Mammary epithelial cell (primary cell): ENCODE results near the gene SPDYC.

Source experiments
- EZH2 ChIP-seq: IDR thresholded peaks from 2 replicates; pipeline ENCODE4 v1.6.1; 2012; ENCODE audit warnings: low read length, inconsistent platforms, borderline replicate concordance
- TF ChIP-seq, protein P1 (sequence below), 2 donors: IDR thresholded peaks in 1 of 2; conservative IDR thresholded peaks in 1 of 2; 2 replicates each; pipeline ENCODE4 v1.5.1; 2011 to 2012; ENCODE audit warnings: inconsistent platforms in 2 of 2, low read length in 2 of 2, mild to moderate bottlenecking in 2 of 2, control low read depth in 1 of 2, low read depth in 1 of 2; ENCODE audit not compliant: insufficient read depth in 1 of 2; ENCODE audit errors: extremely low read depth in 1 of 2

DNA sequence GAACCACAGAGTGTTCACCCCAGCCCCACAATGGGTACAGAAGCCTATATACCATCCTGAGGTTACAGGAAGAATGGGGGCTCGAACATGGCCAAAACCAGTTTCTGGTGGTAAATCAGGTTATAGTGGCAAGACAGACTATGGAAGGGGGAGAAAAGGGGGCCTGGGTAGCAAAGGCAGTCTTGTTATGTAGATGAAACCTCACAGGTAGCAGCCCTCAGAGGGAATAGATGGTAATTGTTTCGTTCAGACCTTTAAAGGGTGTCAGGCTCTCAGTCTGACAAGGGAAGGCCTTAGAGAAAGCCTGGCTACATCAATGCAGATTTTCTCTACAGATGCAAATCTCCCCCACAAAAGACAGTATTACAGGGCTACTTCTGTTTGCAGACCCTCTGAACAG lies 15.1 kb downstream of the SPDYC start:
- TF ChIP-seq, protein P1, sequence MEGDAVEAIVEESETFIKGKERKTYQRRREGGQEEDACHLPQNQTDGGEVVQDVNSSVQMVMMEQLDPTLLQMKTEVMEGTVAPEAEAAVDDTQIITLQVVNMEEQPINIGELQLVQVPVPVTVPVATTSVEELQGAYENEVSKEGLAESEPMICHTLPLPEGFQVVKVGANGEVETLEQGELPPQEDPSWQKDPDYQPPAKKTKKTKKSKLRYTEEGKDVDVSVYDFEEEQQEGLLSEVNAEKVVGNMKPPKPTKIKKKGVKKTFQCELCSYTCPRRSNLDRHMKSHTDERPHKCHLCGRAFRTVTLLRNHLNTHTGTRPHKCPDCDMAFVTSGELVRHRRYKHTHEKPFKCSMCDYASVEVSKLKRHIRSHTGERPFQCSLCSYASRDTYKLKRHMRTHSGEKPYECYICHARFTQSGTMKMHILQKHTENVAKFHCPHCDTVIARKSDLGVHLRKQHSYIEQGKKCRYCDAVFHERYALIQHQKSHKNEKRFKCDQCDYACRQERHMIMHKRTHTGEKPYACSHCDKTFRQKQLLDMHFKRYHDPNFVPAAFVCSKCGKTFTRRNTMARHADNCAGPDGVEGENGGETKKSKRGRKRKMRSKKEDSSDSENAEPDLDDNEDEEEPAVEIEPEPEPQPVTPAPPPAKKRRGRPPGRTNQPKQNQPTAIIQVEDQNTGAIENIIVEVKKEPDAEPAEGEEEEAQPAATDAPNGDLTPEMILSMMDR (conservative IDR thresholded peaks at IDR 0.05 in 1 of 2, IDR thresholded peaks at IDR 0.05 in 1 of 2; ENCODE audit: extremely low read depth in 1 of 2, insufficient read depth in 1 of 2, low read depth in 1 of 2, low read length in 2 of 2): no peak
- no peak for TF ChIP-seq EZH2
